Prostate gland (tissue), 2 donors: ENCODE data around the gene PRR14L. TPM values are rescaled to one million over a fixed set of nuclear protein-coding genes. Genes with fewer than 3 reads are reported as not detected.

Experiments
- DNase-seq: peaks from one replicate; pipeline ENCODE4 v3.0.0-alpha.2; 2019; ENCODE audit warnings: low spot score
- H3K27ac ChIP-seq, 2 donors: fragments of 200-600 bp; sonication (generic); 2 replicates each; pipeline ENCODE4 v1.5.1; 2017 to 2019
- H3K27me3 ChIP-seq: fragments of 200-600 bp; sonication (generic); replicated peaks from 2 replicates; pipeline ENCODE4 v1.5.1; 2019; ENCODE audit not compliant: insufficient read depth
- H3K36me3 ChIP-seq, 2 donors: fragments of 200-600 bp; sonication (generic); 1 replicate in 1 of 2; 2 replicates in 1 of 2; pipeline versions ENCODE4 v1.5.1 to v1.8.1; 2017 to 2019
- H3K4me1 ChIP-seq: fragments of 200-600 bp; sonication (generic); replicated peaks from 2 replicates; pipeline ENCODE4 v1.5.1; 2019
- H3K4me3 ChIP-seq, 2 donors: fragments of 200-600 bp; sonication (generic); 2 replicates each; pipeline ENCODE4 v1.5.1; 2017 to 2019
- H3K9me3 ChIP-seq: fragments of 200-600 bp; sonication (generic); 2 replicates; pipeline ENCODE4 v1.5.1; 2017
- POLR2A ChIP-seq: fragments of 450-650 bp; IDR thresholded peaks from one replicate; pipeline ENCODE4 v1.6.1; 2016; ENCODE audit warnings: antibody characterized with exemption, mild to moderate bottlenecking
- POLR2AphosphoS5 ChIP-seq: sonication (generic); formaldehyde crosslinking; IDR thresholded peaks from one replicate; pipeline ENCODE4 v1.6.1; 2017; ENCODE audit warnings: antibody characterized with exemption
- WGBS: methylation state at CpG from one replicate; pipeline ENCODE4 v1.1.5; 2018; 5-methylcytosine and 5-hydroxymethylcytosine counted together
- intact Hi-C: fragments of 100-400 bp; cut with DNase I; formaldehyde crosslinking; loops from one replicate; pipeline ENCODE4 v1.14.2; 2022
- total RNA-seq, 2 donors: library from RNA; depleted of rRNA; stranded (reverse); fragments of >200 nt; gene quantifications; one replicate each; pipeline ENCODE4 v1.1.0, GENCODE V29; 2016
- TF ChIP-seq, protein P1 (sequence below), 4 experiments: fragments of 200-600 bp in 2 of 4; fragments of 450-650 bp in 2 of 4; sonication (generic) in 2 of 4; IDR thresholded peaks; 1 replicate in 3 of 4; 2 replicates in 1 of 4; pipeline ENCODE4 v1.5.1; 2016 to 2019; ENCODE audit warnings: antibody characterized with exemption in 4 of 4, mild to moderate bottlenecking in 2 of 4, moderate library complexity in 2 of 4

PRR14L gene
- total RNA-seq, 2 donors from 2014 or later, result 17.7 to 42.4 TPM

DNA sequence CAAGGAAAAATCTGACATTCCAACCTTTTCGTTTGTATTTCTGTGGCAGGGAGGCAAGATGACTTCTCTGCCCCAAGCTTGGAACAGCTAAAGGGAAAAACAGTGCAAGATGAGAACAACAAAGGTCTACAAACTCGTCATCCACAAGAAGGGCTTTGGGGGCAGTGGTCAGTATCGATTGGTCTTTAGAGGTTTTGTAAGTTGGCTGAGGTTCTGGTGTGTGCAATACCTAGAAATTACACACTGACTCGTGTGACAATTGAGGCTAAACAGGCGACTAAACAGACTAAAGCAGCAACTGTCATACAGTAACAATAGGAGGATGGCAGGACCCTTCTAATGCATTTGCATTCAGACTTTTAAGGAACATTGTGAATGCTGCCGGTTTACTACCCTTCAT is 4.9 kb upstream of the PRR14L start:
- Histone ChIP-seq H3K36me3 (no peaks in the 10 kb centered on the region), H3K4me3 (no peak overlapping the region), H3K27me3 (no peaks in the 10 kb centered on the region), H3K9me3 (no peaks in the 10 kb centered on the region), H3K4me1 (no peaks in the 10 kb centered on the region), H3K27ac (peak overlapping the region in 1 of 2 donors; percentile 91)
- intact Hi-C loops, result loop anchor here (5.0 kb wide), 2 partner anchors 73 to 93 kb away; partner anchors contain the start of gene PISD
- 17% methylated on average over 6 of the region's 6 CpGs for WGBS
- TF ChIP-seq, protein P1, sequence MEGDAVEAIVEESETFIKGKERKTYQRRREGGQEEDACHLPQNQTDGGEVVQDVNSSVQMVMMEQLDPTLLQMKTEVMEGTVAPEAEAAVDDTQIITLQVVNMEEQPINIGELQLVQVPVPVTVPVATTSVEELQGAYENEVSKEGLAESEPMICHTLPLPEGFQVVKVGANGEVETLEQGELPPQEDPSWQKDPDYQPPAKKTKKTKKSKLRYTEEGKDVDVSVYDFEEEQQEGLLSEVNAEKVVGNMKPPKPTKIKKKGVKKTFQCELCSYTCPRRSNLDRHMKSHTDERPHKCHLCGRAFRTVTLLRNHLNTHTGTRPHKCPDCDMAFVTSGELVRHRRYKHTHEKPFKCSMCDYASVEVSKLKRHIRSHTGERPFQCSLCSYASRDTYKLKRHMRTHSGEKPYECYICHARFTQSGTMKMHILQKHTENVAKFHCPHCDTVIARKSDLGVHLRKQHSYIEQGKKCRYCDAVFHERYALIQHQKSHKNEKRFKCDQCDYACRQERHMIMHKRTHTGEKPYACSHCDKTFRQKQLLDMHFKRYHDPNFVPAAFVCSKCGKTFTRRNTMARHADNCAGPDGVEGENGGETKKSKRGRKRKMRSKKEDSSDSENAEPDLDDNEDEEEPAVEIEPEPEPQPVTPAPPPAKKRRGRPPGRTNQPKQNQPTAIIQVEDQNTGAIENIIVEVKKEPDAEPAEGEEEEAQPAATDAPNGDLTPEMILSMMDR (IDR thresholded peaks at IDR 0.05), result no peak
- TF ChIP-seq POLR2A (no peak), POLR2AphosphoS5 (no peak)
- DNase-seq, result no peak

DNA sequence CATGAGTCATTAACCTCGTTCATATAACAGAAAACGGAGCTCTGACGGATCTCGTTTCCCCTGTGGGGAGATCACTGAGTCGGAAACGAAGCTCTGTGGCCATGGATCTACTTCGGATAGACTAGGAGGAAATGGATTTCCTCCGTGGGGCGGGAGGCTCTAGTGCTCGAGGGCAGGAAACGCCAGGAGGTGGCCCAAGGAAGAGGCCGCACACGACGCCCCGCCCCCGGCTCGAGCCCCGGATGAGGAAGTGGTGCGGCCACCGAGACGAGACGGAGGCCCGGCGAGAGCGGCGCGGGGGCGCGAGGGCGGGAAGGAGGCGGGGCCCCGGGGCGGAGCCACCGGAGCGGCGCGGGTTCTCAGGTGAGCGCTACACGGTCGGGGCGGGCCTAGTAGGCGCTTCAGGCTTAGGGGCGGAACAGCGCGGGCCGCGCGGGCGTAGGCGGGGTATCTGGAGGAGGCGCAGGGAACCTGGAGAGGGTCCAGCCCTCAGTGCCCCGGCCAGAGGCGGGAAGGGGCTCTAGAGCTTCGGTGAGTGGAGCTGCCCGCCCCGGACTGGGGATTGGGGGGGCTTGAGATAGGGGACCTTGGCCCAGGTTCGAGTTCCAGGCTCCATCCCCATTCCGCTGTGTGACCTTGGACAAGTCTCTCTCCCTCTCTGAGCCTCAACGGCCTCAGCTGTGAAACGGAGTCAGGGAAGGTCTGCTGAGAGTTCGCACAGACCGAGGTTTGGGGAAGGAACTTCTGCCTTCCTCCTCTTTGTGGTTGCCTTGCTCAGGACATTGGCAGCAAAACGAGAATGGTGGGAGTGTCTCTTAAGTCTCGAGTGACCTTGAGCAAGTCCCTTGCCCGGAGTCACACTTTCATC is 3.9 kb upstream of the PRR14L start, which contains the start of gene DEPDC5:
Gene DEPDC5, plus strand, starts transcription at position 386 of the 868 bp plus-strand sequence. CDS start 903 bp downstream, outside the sequence.
- TF ChIP-seq, protein P1 (IDR thresholded peaks at IDR 0.05), result peak in 1 of 4 experiments; percentile 31
- TF ChIP-seq POLR2AphosphoS5 (peak; percentile 98), POLR2A (peak; percentile 84)
- no peaks in the 10 kb centered on the region for H3K4me1 ChIP-seq
- 1% methylated on average over 65 of the region's 65 CpGs for WGBS
- peak; percentile 96 for DNase-seq
- H3K36me3 ChIP-seq, result no peaks in the 10 kb centered on the region
- peak within 1 kb of the TSS; percentile 49 to 62 for H3K4me3 ChIP-seq
- H3K9me3 ChIP-seq, result no peaks in the 10 kb centered on the region
- H3K27me3 ChIP-seq, result no peaks in the 10 kb centered on the region
- intact Hi-C loops, result loop anchor here (5.0 kb wide), 2 partner anchors 72 to 92 kb away; partner anchors contain the start of gene PISD
- peak within 1 kb of the TSS; percentile 86 to 91 for H3K27ac ChIP-seq

DNA sequence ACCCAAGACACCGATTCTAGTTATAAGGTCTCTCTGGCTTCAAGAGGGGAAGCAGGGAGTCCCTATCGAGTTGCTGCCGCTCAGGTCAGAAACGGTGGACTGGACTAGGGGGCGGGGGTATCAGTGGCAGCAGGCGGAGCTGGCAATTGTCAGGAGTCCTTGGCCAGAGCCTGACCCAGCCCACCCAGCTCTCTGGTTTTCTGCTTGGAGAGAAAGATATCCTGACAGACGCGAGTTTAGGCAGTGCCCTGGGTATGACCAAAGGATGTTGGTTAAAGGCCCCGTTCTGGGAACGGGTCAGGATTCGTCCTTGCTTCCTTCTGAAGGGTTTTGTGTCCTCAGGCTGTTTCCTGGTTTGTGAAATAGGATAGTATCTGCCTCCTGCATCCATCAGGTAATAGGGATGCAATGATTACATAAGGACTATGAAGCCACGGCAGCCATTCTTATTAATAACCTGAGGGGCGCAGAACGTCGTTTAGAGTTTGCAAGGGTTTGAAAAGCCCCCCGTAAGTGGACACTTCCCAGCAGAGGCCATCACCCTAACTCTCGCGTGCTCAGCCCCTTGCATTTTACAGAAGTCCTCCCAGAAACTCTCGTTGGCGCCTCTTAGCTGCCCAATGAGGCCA is 3.2 kb upstream of the PRR14L start:
- Histone ChIP-seq H3K9me3 (no peaks in the 10 kb centered on the region), H3K36me3 (no peaks in the 10 kb centered on the region), H3K27me3 (no peaks in the 10 kb centered on the region), H3K4me1 (peaks cover 3% of the 10 kb centered on the region), H3K4me3 (peak overlapping the region; percentile 49 to 62), H3K27ac (peak overlapping the region; percentile 86 to 91)
- peak; percentile 6 for DNase-seq
- 5% methylated on average over 20 of the region's 20 CpGs for WGBS
- intact Hi-C loops, result loop anchor here (5.0 kb wide), 2 partner anchors 71 to 91 kb away; partner anchors contain the start of gene PISD
- TF ChIP-seq POLR2A (no peak), POLR2AphosphoS5 (no peak)
- TF ChIP-seq, protein P1 (IDR thresholded peaks at IDR 0.05), result no peak

DNA sequence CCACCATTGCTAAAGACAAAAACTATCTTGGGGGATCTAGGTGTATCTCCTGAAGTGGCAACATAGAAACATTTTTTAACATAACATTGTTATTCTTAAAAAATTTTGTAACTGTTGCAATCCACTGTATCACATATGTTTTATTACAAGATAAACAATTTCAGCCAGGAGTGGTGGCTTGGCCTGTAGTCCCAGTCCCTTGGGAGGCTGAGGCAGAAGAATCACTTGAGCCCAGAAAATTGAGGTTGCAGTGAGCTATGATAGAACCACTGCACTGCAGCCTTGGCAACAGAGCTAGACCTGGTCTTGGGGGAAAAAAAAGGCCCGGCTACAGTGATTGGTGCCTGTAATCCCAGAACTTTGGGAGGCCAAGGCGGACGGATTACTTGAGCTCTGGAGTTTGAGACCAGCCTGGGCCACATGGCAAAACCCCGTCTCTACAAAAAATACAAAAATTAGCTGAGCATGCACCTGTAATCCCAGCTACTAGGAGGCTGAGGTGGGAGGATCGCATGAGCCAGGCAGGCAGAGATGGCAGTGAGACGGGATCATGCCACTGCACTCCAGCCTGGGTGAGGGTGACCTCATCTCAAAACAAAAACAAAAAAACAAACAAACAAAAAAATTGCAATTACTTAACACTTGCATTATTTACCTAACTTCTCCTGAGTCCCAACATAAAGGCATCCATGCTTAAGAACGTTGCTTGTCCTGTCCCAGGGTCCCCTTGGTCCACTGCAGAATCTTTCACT is 2.3 kb upstream of the PRR14L start:
- no peaks in the 10 kb centered on the region for H3K9me3 ChIP-seq
- WGBS, result 87% methylated on average over 7 of the region's 7 CpGs
- H3K4me3 ChIP-seq, result no peak overlapping the region
- DNase-seq, result no peak
- TF ChIP-seq POLR2A (no peak), POLR2AphosphoS5 (no peak)
- TF ChIP-seq, protein P1 (IDR thresholded peaks at IDR 0.05), result no peak
- H3K4me1 ChIP-seq, result peaks cover 3% of the 10 kb centered on the region
- intact Hi-C loops, result loop anchor here (5.0 kb wide), 2 partner anchors 70 to 90 kb away; partner anchors contain the start of gene PISD
- H3K27me3 ChIP-seq, result no peaks in the 10 kb centered on the region
- H3K27ac ChIP-seq, result peak overlapping the region in 1 of 2 donors; percentile 91
- no peaks in the 10 kb centered on the region for H3K36me3 ChIP-seq
